ENCODE results near the gene ARPC5.
"Not testable (repeated sequence)": the region's sequence is repeated elsewhere in the genome, so short reads cannot be mapped to it uniquely, and the experiment has no call there.

ARPC5 gene

DNA sequence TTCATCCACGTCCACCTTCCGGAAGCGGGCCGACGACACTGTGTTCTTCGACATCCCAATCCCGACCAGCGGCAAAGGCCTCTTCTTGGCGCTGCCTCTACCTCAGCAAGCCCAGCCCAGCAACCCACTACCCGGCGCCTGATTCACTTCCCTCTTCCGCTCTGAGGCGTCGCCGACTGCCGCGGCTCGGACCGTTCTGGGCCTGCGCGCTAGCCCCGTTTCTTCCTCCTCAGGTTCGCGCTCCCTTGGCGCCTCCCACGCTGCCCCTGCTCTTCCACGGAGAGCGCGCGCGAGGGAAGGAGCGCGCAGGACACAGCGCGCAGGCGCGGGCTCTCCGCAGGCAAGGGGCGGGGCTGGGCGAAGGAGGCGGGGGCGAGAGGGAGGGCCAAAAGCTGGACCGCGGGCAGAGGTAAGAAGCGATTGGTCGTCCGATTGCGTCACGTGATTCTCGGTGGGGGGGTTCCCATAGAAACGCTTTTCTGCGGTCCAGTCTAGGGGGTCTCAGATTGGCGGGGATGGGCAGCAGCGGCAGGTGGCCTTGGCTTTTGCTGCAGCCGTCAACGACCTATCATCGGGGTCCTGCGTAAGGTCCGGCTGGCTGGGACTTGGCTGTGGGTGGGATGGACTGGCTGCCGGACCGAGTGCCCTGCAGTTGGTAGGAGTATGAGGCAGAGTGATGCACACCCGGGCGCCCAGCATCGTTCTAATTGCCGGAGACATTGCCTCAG, at the start of gene ARPC5:
Gene ARPC5, minus strand, starts transcription at position 178 of the 728 bp plus-strand sequence. Its CDS starts 124 bp downstream, at position 54.
- DNase-seq = peak; percentile 97

DNA sequence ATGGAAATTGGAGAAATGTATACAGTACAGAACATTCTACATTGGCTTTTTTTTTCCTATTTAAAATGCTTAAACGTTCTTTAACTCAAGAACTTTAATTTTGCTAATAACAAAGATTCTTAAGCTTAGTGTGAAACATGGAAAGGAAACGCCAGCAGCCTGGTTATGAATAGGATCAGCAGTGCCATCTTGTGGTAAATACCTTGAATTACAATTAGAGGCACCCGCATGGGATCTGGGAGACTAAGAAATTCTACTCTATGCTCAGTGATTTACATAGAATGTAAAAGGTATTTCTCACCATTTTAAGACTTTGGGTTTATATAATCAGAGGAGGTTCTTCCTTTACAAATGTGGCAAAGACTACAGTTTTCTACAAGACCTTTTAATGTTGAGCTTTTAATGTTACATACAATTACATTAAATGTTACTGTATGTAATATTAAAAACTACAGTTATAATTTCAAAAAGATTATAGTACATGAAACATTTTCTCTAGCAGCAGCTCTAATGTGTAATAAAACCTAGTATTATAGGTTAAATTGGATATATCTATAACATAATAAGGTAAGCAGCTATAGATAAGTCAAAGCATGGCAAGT, 49.6 kb upstream of the ARPC5 start:
- no peak for DNase-seq

DNA sequence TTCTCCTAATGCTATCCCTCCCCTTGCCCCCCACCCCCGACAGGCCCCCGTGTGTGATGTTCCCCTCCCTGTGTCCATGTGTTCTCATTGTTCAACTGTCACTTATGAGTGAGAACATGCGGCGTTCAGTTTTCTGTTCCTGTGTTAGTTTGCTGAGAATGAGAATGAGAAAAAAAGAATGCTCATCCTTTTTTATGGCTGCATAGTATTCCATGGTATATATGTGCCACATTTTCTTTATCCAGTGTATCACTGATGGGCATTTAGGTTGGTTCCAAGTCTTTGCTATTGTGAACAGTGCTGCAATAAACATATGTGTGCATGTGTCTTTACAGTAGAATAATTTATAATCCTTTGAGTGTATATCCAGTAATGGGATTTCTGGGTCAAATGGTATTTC, 43.8 kb upstream of the ARPC5 start:
- not testable (repeated sequence) for DNase-seq

DNA sequence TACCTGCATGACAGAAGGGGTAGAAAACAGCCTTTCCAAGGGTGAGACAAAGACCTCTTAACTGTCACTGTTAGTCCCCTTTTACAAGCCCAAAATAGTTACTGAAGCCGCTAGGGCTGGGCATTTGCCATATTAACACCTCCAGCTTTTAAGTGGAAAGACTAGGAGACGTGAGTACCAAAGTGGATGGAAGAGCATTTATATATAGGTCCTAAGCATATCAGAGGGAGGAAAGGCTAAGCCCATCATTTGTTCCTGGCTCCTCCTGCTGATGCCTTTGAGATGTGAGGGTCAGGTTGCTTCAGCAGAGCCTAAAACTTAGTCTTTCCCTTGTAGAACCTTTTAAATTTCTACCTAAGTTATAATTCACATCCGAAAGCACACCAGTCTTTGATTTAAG, 43.2 kb upstream of the ARPC5 start:
- no peak for DNase-seq

DNA sequence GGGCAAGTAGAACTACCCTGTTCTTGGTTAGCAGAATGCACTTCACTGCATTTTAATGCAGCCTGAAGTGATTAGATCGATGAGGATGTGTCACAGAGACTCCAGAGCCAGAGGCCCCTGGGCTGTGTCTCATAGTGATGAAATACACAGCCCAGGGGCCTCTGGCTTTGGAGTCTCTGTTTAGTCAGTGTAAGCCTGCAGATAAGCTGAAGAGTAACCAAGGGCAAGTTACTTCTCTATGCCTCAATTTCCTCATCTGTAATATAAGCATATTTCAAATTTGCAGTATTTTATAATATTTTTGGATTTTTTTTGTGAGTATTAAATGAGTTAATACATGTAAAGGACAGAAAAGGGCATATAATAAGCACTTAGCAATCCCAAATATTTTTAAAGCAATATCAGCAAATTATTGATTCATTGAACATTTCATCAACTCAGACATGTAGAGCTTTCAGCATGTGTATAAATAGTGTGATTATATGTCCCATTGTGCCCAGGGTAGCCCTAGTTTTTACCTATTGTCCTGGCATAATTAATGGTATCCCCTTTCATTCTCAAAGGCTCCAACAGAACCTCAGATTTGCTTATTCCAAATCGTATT, 41.1 kb upstream of the ARPC5 start:
- no peak for DNase-seq

DNA sequence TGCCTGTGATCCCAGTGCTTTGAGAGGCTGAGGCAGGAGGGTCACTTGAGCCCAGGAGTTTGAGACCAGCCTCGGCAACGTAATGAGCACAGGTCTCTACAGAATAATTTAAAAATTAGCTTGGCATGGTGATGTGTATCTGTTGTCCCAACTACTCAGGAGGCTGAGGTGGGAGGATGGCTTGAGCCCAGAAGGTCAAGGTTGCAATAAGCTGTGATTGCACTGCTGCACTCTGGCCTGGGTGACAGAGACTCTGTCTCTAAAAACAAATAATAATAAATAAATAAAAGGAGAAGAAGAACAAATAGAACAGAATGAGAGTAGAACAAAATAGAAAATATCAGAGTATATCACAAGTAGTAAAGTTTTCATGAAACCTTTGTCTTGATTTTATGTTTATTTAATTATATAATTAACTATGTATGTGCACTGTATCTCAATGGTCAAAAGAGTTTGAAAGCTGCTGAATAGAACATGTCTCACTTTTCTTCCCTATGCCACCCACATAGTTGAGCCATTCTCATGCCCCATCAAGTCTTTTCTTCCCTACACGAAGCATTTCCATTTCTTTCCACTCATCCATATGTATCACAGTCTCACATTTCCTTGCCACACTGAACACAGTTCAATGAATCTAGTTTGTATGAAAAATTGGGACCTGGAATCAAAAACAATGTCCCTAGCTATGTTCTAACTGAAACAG, 40.5 kb upstream of the ARPC5 start:
- DNase-seq = no peak

DNA sequence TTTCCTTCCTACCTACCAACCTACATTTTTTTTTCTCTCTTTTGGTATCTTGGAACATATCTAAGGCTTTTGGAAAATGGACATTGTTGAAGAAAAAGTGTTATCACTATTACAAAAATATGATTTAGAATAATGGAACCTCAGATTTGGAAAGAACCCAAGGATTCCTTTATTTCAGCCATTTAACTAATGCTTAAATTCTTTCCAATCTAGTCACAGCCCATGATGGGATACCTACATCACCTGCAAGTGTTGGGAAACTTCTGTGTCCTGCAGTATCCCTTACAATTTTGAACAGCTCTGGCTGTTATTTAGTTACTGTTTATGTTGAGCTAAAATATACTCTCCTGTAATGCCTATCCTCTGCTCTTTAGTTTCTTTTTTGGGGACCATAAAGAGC, 39.8 kb upstream of the ARPC5 start:
- no peak for DNase-seq

DNA sequence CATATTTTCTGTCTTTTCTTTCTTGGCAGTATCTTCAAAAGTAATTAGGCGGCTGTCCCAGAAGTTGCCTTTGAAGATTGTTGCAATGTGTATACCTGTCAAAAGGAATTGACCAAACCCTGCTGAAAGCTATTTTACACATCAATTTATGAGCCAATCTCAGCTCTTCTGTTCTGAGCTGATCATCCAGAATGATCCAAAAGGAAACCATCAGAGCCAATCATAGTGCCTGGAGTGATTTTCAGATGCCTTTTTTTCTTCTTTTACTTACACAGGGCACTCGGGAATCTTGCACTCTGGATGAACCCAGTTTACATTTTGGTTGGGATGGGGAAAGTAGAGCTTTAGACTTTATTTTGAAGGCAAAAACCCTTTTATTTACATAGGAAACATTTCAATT, 39.3 kb upstream of the ARPC5 start:
- no peak for DNase-seq

DNA sequence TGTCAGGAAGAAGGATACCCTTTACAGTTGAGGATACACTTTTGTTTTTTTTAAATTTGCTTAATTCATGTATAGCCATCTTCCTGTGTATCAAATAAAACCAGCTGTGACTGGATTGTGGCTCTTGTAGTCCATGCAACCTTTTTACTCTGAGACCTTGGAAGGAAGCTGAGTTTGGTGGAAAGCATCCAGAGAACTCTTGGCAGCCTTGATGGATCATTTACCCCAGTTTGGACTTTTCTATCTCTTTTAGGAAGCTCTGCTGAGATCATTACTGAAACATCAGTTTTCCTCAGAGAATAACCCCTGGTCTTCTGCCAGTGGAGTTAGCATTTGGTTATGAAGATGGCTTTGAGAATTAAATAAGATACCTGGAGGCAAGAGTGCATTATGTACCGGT, 38.8 kb upstream of the ARPC5 start:
- DNase-seq = no peak

DNA sequence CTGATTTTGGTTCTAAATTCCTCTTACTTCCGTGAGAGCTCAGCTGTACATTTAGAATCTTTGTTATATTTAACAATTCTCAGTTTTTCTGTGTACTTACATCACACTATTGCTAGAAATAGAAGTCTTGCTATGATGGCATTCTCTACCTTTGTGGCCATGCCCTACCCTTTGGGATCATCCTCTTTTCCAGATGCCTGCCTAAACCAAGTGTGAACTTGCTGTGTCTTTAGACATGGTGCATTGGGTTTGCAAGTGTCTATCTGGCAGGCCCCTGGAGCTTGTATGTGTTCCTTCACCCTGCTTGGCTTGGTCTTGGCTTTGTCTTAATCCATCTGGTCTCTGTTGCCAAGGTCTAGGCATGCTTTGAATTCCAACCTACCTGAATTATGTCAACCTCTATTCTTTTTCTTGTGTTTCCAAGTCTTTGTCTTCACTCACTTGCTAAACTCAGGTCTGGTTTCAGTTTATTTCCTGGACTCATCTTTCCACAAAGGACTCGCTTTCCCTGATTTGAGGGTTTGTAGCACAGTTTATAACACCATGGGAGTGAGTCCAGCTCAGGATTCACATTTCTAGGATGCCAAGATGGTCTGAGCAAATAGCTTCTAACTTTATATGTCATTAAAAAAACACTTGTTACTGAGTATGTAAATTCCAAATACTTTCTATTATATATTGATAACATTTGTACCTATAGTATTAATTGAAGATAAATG, 38.2 kb upstream of the ARPC5 start:
- no peak for DNase-seq

DNA sequence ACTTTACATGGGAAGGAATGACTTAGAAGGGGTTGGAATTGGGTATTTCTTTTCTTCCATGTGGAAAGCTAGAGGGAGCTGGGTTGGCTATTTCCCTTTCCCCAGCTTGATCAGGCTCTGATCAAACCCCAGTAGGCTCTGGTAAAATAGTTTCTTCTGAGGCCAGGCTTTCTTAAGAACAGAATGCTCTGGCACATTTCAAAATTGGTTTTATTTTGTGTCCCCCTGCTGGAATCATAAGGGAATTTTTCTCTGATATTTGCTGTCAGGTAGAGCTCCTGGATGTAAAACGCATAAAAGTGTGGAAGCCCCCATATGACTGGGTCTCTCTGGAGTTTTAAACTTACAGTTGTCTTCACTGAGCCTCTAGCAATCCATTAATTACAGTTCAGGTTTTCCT, 34.6 kb upstream of the ARPC5 start:
- no peak for DNase-seq

DNA sequence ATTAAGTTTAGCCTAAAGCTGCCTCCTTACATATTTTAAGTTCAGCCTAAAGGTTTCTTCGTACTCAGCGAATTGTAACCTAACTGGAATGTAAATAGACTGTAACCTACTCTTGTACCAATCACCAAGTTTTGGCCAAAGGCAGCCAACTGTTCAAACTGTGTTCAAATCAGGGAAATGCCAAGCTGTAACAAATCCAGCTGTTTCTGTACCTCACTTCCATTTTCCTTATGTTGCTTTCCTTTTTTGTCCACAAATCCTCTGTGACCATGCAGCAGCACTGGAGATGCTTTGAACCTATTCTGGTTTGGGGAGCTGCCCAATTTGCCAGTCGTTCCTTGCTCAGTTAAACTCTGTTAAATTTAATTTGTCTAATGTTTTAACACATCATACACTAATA, 20.8 kb upstream of the ARPC5 start:
- no peak for DNase-seq

DNA sequence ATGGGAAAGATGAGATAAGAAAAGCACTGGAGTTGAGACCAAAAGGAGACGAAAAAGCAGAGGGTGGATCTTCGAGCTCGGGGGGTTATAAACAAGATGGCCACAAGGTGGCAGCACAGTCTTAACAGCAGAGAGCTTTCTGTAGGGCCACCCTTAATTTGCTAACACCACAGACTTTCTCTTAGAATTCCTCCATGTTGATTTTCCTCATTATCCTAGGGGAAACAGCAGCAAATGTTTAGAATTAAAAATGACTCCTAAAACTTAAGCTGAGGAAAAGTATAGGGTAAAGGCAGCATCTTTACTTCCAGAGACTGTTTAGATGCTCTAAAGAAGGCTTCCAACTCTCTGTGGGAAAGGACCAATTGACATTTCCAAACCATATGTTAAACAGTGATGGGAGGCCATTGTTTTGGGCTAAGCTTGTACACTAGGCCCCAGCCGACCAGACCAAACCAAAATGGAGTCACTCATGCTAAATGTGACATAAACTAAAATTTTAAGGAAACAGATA, 20.0 kb upstream of the ARPC5 start:
- peak; percentile 70 for DNase-seq

DNA sequence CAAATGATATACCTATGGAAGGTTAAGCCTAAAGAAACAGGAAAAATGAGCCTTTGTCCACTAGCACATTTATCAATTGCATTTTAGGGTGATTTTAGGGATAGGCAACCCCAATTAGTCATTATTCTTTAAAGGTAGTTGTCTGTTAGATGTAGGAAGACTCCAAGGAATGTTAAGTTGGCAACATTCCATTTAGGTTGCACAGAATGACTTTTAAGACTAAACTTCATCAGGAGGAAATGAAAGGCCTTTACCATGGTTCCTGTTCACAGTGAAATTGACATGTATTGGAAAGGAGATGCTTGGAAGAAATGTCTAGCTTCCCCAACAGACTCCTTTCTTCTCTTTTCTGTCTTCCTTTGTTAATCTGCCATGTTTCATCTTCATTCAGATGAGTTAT, 19.1 kb upstream of the ARPC5 start:
- no peak for DNase-seq

DNA sequence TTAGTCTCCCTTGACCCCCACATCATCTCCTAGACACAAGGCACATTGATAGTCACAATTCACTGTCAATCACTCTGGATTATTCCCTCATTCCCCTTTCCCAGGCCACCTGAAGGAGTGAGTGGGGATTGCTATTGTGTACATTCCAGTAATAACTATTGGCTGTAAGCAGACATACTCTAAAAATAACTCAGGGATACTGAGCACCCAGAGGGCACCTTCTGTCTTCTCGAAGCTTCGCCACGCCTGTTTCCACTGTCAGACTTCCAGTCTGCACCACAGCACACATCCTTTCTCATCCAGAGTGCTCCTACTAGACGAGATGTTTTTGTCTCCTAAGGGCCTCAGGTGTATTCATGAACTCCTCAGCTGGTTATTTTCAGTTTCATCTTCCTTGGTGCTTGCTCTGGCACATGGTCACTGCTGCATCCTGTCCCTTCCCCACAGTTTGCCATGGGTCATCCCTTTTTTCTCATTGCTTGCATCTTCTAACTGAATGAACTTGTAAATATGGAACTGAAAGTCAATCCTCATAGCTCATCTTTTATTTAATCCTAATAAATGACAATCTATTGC, 18.4 kb upstream of the ARPC5 start:
- DNase-seq = no peak

DNA sequence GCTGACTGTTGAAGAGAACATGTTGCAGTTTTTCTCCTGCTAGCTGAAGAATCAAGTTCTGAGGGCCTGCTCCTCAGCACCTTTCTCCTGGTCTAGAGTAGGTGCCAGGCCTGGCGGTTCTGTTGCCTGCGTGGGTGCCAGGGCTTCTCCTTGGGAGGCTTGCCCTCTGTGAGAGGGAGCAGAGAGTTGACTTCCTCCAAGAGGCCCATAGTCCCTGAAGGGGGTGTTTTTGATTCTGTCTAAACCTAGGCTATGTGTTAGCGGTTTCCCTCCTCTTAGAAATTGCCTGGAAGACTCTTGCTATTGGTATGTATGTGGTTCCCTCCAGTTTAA, 17.8 kb upstream of the ARPC5 start:
- no peak for DNase-seq

DNA sequence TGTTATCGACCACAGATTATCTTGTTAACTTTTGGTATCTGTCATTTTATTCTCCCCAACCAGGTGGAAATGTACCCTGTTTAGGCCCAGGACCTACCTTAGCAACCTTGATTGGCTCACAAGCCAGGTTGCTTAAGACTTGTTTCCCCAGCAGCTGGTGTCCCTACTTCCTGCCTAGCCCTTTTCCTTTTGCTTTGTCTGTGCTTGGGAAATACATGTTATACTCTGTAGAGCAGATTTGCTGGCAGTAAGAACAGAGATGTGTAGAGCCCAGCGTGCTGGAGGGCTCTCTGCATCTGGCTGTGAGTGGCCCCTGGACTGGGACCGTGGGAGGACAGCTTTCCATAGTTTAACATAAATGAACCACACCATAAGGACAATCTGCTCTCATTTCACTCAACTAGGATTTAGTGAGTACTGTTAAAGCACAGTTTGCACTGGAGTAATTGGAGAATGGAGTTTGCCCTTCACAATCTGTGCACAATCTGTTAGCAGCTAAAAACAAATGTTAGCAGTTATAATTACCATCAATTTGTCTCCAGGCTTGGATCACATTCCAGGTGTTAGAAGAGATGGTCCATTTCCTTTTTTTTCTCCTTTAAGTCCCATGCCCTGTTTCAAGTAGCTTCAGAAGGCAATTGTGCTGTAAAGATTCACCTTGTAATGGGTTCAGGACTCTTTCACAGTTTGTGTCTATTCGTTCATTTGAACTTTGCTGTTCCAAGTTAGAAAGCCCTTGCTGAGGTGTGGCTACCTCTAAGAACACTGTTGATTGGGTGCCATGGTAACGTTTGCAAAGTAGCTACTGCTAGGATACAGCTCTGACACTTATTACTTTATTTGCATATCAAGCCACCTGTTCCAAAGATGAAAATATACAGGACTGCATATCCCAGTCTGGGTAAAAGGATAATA, 17.2 kb upstream of the ARPC5 start, which contains the start of gene APOBEC4:
Gene APOBEC4, minus strand, starts transcription at position 770 of the 915 bp plus-strand sequence. CDS start 4,535 bp downstream, outside the sequence.
- peak; percentile 32 for DNase-seq

DNA sequence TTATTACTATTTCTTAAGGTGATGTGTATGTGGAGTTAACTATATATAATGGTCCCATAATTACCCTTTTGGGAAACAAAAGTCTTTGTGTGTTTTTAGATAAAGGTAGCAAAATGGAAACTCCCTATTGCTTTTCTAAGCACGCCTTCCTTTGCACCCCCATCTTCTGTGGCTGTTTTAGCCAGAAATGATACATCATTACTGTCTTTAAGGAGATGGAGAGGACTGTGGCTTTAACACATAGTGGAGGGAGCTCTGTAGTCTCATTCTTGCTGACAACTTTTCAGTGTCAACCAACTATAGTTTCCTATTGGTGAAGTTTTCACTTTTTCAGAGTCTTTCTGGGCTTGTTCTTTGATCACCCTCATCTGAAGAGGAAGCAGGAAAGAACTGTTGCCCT, 16.5 kb upstream of the ARPC5 start:
- no peak for DNase-seq

DNA sequence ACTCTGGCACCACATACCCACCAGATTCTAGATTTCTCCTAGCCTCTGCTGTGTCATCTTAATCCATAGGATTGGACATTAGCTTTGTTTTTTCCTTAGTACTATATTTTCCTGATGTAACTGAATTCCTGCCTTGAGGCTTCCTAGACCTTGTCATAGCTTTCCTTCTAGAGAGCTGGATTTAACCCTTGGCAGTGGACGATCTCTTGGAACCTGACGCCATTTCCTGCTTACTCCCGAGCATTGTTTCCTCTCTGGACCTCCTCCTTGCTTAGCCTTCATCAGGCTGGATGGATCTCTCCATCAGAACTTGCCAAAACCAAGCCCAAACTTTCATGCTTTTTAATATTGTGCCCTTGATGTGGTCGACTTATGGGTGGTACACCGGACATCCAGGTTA, 16.0 kb upstream of the ARPC5 start:
- DNase-seq = no peak

DNA sequence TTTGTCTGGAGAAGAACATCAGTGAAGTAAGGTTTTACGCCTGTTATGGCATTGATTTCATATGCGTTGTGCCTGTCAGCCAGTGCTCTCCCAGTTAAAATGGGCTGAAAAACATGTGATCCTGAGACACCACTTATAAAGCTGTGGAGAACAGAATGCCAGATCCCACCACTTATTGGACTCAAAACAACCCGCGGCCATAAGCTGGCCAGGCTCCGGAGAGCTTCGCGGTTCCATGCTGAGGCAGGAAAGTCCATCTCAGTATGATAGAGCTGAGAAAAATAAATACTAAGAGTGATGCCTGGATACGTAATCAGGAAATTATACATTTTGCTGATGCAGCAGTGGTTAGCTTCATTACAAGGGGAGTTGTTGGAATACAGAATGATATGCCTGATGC, 12.5 kb upstream of the ARPC5 start:
- no peak for DNase-seq

DNA sequence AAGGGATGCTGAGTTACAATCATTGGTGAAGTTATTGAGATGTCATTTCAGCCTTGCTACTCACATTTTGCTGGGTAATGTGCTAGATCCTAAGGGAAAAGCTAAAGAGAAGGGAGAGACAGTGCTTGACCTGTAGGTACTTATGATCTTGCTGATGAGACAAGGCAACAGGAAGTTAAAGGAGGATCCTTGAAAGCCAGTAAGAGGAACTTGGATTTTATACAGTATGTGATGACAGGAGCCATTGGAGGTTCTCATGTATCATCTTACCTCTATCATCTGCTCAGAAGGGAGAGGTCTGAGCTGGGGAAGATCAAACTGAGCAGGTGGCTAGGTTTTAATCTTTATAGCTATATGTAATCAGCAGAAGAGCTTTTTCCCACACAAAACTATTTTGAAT, 11.2 kb upstream of the ARPC5 start:
- DNase-seq = no peak
